ENCODE measurements around the gene VIP.

GRCh38 chr6:152776833-152777232 lies 26.2 kb downstream of the VIP start:
- TF ChIP-seq CTCF (IDR thresholded peaks at IDR 0.05; ENCODE audit: low read length) (no peak), EZH2phosphoT487 (IDR thresholded peaks at IDR 0.05; ENCODE audit: low read length) (no peak)
